GM12878 (cell line): ENCODE data around the gene LRP2BP. TPM values are rescaled to one million over a fixed set of nuclear protein-coding genes. Genes with fewer than 3 reads are reported as not detected.

Experiments used
- ATAC-seq: fragments of 200-7000 bp; cut with Tn5 transposase; 3 replicates; pipeline ENCODE4 v1.9.1; 2020; ENCODE audit warnings: mild to moderate bottlenecking, moderate library complexity
- BruUV-seq: library from RNA; stranded (reverse); fragments of 400-500 nt; replicated peaks from 2 replicates; lab custom pipeline; 2021; lab: Mats Ljungman, UMichigan
- CTCF ChIA-PET: fragments of 300-600 bp; sonication (Branson Sonifier 250); formaldehyde crosslinking; extraction: SDS; loops from one replicate; lab custom pipeline; 2021; ENCODE audit warnings: inconsistent platforms; lab: Yijun Ruan, JAX
- POLR2A ChIA-PET: fragments of 350-600 bp; formaldehyde crosslinking; extraction: SDS; loops from one replicate; lab custom pipeline; 2021; ENCODE audit warnings: inconsistent platforms; lab: Charles Lee
- RAD21 ChIA-PET: fragments of 300-600 bp; sonication (Branson Sonifier 250); formaldehyde crosslinking; loops from one replicate; lab custom pipeline; 2023; ENCODE audit warnings: antibody characterized with exemption; ENCODE audit not compliant: unreplicated experiment; lab: Charles Lee
- SMC1A ChIA-PET: fragments of 300-600 bp; sonication (Branson Sonifier 250); formaldehyde crosslinking; loops from one replicate; lab custom pipeline; 2023; ENCODE audit not compliant: unreplicated experiment, uncharacterized antibody; lab: Charles Lee
- DNase-seq: peaks from one replicate; pipeline ENCODE4 v3.0.0-alpha.2; 2011; ENCODE audit warnings: low read depth, low spot score
- FAIRE-seq: peaks from 3 replicates; lab custom pipeline; 2011; peaks lifted over from hg19 to GRCh38; lab: Jason Lieb, UNC
- H2AFZ ChIP-seq: 2 replicates; pipeline ENCODE4 v1.6.0; 2011; ENCODE audit warnings: low read depth, low read length, control low read depth; ENCODE audit not compliant: control insufficient read depth
- H3K27ac ChIP-seq: 2 replicates; pipeline ENCODE4 v1.5.1; 2011; ENCODE audit warnings: control low read depth; ENCODE audit not compliant: control insufficient read depth, insufficient read depth
- H3K27me3 ChIP-seq, 2 experiments: replicated peaks in 1 of 2; 2 replicates each; pipeline versions ENCODE4 v1.6.0 to v1.6.1; 2011; ENCODE audit warnings: low read length in 1 of 2; ENCODE audit not compliant: control insufficient read depth in 2 of 2, insufficient read depth in 2 of 2
- H3K36me3 ChIP-seq, 2 experiments: 2 replicates each; pipeline ENCODE4 v1.5.1; 2011; ENCODE audit warnings: low read length in 1 of 2; ENCODE audit not compliant: control insufficient read depth in 2 of 2, insufficient read depth in 2 of 2
- H3K4me1 ChIP-seq: 2 replicates; pipeline ENCODE4 v1.6.1; 2011; ENCODE audit warnings: mild to moderate bottlenecking, low read length, moderate library complexity, mixed read lengths; ENCODE audit not compliant: control insufficient read depth, insufficient read depth
- H3K4me2 ChIP-seq: 2 replicates; pipeline ENCODE4 v1.6.0; 2011; ENCODE audit warnings: control low read depth; ENCODE audit not compliant: control insufficient read depth, insufficient read depth
- H3K4me3 ChIP-seq: fragments of 200-600 bp; sonication (generic); 2 replicates; pipeline ENCODE4 v1.5.1; 2016
- H3K79me2 ChIP-seq: 2 replicates; pipeline ENCODE4 v1.6.0; 2011; ENCODE audit warnings: low read length; ENCODE audit not compliant: control insufficient read depth, insufficient read depth
- H3K9ac ChIP-seq: 2 replicates; pipeline ENCODE4 v1.8.0; 2011; ENCODE audit warnings: low read length, control low read depth, mixed read lengths; ENCODE audit not compliant: control insufficient read depth, insufficient read depth
- H3K9me3 ChIP-seq: replicated peaks from 3 replicates; pipeline ENCODE4 v1.5.1; 2011; ENCODE audit warnings: mild to moderate bottlenecking, low read length; ENCODE audit not compliant: control insufficient read depth, insufficient read depth
- H4K20me1 ChIP-seq: 2 replicates; pipeline ENCODE4 v1.6.0; 2011; ENCODE audit not compliant: control insufficient read depth, insufficient read depth
- ASH2L ChIP-seq: fragments of 300-600, 200-600 bp; sonication (generic); IDR thresholded peaks from 2 replicates; pipeline ENCODE4 v1.6.1; 2017; ENCODE audit warnings: low read depth, mild to moderate bottlenecking, borderline replicate concordance
- BRCA1 ChIP-seq: IDR thresholded peaks from 2 replicates; pipeline ENCODE4 v1.6.1; 2011; ENCODE audit warnings: low read depth, low read length, improper control_type of control experiment
- FOXM1 ChIP-seq: IDR thresholded peaks from 2 replicates; pipeline ENCODE4 v1.6.1; 2012; ENCODE audit warnings: low read depth, mild to moderate bottlenecking, inconsistent platforms, low read length, moderate library complexity
- MTA3 ChIP-seq: IDR thresholded peaks from 2 replicates; pipeline ENCODE4 v1.6.1; 2012; ENCODE audit warnings: low read length, inconsistent platforms, borderline replicate concordance
- NFIC ChIP-seq: IDR thresholded peaks from 2 replicates; pipeline ENCODE4 v1.6.1; 2012; ENCODE audit warnings: low read depth, mild to moderate bottlenecking, inconsistent platforms, low read length, moderate library complexity
- NFYA ChIP-seq: IDR thresholded peaks from 2 replicates; pipeline ENCODE4 v1.6.1; 2011; ENCODE audit warnings: low read depth, mild to moderate bottlenecking, low read length, improper control_type of control experiment, borderline replicate concordance
- NRF1 ChIP-seq: conservative IDR thresholded peaks from 2 replicates; pipeline ENCODE4 v1.6.1; 2011; ENCODE audit warnings: mild to moderate bottlenecking, low read depth, low read length, improper control_type of control experiment
- PAX8 ChIP-seq: fragments of 450-650 bp; IDR thresholded peaks from 2 replicates; pipeline ENCODE4 v1.6.1; 2017; ENCODE audit warnings: mild to moderate bottlenecking, moderate library complexity
- RELB ChIP-seq: fragments of 450-650 bp; IDR thresholded peaks from 2 replicates; pipeline ENCODE4 v1.6.1; 2017; ENCODE audit warnings: low read depth, mild to moderate bottlenecking, moderate library complexity
- SIX5 ChIP-seq: IDR thresholded peaks from 2 replicates; pipeline ENCODE4 v1.6.1; 2011; ENCODE audit warnings: mild to moderate bottlenecking, low read depth, low read length, moderate library complexity; ENCODE audit not compliant: severe bottlenecking
- TCF12 ChIP-seq: IDR thresholded peaks from 2 replicates; pipeline ENCODE4 v1.6.1; 2011; ENCODE audit warnings: low read depth, mild to moderate bottlenecking, low read length
- WGBS: methylation state at CpG from one replicate; pipeline ENCODE4 v1.1.6; 2016; ENCODE audit warnings: low lambda C conversion rate; ENCODE audit not compliant: insufficient replicate concordance, insufficient coverage; ENCODE audit errors: missing lambda C conversion rate; 5-methylcytosine and 5-hydroxymethylcytosine counted together
- in situ Hi-C: fragments of 300-500 bp; cut with MboI; formaldehyde crosslinking; loops from 9 replicates; pipeline ENCODE4 v1.14.3; 2018; ENCODE audit warnings: mixed read lengths
- intact Hi-C: fragments of 100-400 bp; cut with micrococcal nuclease; formaldehyde crosslinking; loops from one replicate; pipeline ENCODE4 v1.14.2; 2022; ENCODE audit not compliant: unreplicated experiment
- polyA plus RNA-seq, 11 experiments: library from polyadenylated mRNA; depleted of rRNA in 4 of 11; unstranded in 6 of 11; stranded (reverse) in 5 of 11; fragments of >200 nt; fragmentation: Nextera tagmentation in 4 of 11; fragmentation: Illumina TruSeq in 1 of 11; extraction: Ambion mirVana in 4 of 11; extraction: Trizol in 1 of 11; gene quantifications; 1 replicate in 1 of 11; 2 replicates in 10 of 11; pipeline versions ENCODE4 v1.2.1 to v1.2.3, GENCODE V29; 2011 to 2016; ENCODE audit warnings: inconsistent platforms in 2 of 11, missing spikeins in 2 of 11, low read depth in 1 of 11
- total RNA-seq, 4 experiments: library from RNA; depleted of rRNA in 3 of 4; stranded (reverse); fragments of >200 nt in 3 of 4; fragmentation: Illumina TruSeq in 1 of 4; extraction: Trizol in 1 of 4; gene quantifications; 2 replicates each; pipeline versions ENCODE4 v1.2.1 to v1.2.3, GENCODE V29; 2013 to 2021
- TF ChIP-seq, protein P1 (sequence below): fragments of 450-650 bp; formaldehyde crosslinking; IDR thresholded peaks from 2 replicates; pipeline ENCODE4 v1.4.0; 2022; ENCODE audit warnings: mild to moderate bottlenecking, moderate library complexity
- TF ChIP-seq, protein P2 (sequence below): IDR thresholded peaks from 2 replicates; pipeline ENCODE4 v1.6.1; 2012; ENCODE audit warnings: low read length, inconsistent platforms

Gene LRP2BP
- total and polyA plus RNA-seq, 10 of the 15 experiments (the other 5 are each of a cell fraction or from before 2014, with no cell fraction given), result 0.27 to 5.2 (median 1.0) TPM

DNA sequence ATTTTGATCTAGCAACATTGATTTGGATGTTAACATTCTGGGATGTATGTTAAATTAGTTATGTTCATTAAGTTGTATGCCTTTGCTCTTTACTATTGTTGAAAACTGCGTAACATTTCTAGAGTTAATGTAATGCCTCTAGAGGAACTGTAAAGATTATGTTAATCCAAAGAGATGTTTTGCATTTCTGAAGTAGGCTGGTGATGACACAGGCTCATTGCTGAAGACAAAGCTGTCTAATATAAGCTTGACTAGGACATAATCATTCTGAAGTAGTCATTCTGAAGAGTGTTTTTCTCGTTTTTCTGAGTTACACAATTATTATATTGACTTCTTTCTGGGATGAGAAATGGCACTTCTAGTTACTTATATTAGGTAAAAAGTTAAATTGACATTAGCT lies 72.9 kb downstream of the LRP2BP start:
- BruUV-seq, result no TSS peak
- Histone ChIP-seq H3K4me3 (no peak overlapping the region), H3K79me2 (no peaks in the 10 kb centered on the region; the same call in 1 of the 2 replicates), H3K27ac (no peak overlapping the region), H3K4me1 (peaks cover 8% of the 10 kb centered on the region; the same call in 1 of the 2 replicates), H3K9ac (no peak overlapping the region), H3K27me3 (no peaks in the 10 kb centered on the region), H3K4me2 (no peak overlapping the region), H3K9me3 (no peaks in the 10 kb centered on the region), H2AFZ (no peak overlapping the region), H4K20me1 (no peaks in the 10 kb centered on the region), H3K36me3 (peaks cover 0 to 18% of the 10 kb centered on the region in 2 experiments; a peak in 3 of 4 replicates)
- TF ChIP-seq, protein P1, sequence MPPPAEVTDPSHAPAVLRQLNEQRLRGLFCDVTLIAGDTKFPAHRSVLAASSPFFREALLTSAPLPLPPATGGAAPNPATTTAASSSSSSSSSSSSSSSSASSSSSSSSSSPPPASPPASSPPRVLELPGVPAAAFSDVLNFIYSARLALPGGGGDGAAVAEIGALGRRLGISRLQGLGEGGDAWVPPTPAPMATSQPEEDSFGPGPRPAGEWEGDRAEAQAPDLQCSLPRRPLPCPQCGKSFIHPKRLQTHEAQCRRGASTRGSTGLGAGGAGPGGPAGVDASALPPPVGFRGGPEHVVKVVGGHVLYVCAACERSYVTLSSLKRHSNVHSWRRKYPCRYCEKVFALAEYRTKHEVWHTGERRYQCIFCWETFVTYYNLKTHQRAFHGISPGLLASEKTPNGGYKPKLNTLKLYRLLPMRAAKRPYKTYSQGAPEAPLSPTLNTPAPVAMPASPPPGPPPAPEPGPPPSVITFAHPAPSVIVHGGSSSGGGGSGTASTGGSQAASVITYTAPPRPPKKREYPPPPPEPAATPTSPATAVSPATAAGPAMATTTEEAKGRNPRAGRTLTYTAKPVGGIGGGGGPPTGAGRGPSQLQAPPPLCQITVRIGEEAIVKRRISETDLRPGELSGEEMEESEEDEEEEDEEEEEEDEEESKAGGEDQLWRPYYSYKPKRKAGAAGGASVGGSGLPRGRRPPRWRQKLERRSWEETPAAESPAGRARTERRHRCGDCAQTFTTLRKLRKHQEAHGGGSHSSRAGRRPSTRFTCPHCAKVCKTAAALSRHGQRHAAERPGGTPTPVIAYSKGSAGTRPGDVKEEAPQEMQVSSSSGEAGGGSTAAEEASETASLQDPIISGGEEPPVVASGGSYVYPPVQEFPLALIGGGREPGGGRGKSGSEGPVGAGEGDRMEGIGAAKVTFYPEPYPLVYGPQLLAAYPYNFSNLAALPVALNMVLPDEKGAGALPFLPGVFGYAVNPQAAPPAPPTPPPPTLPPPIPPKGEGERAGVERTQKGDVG (CRISPR knock-in tag), result no peak
- no peak for TF ChIP-seq ASH2L
- no peak for TF ChIP-seq FOXM1
- no peak for TF ChIP-seq NRF1
- TF ChIP-seq PAX8, result no peak
- TF ChIP-seq SIX5, result no peak
- no peak for TF ChIP-seq BRCA1
- TF ChIP-seq NFIC, result no peak
- no peak for TF ChIP-seq NFYA
- TF ChIP-seq, protein P2, sequence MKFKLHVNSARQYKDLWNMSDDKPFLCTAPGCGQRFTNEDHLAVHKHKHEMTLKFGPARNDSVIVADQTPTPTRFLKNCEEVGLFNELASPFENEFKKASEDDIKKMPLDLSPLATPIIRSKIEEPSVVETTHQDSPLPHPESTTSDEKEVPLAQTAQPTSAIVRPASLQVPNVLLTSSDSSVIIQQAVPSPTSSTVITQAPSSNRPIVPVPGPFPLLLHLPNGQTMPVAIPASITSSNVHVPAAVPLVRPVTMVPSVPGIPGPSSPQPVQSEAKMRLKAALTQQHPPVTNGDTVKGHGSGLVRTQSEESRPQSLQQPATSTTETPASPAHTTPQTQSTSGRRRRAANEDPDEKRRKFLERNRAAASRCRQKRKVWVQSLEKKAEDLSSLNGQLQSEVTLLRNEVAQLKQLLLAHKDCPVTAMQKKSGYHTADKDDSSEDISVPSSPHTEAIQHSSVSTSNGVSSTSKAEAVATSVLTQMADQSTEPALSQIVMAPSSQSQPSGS, result no peak
- no peak for TF ChIP-seq RELB
- TF ChIP-seq MTA3, result no peak
- TF ChIP-seq TCF12, result no peak
- no peak for DNase-seq
- RAD21 ChIA-PET, result interaction anchor here (0.6 kb wide), 1 partner anchor 189 kb away, joined by 3 read pairs; no protein-coding TSS in a partner anchor
- intact Hi-C loops, result no loop called here
- POLR2A ChIA-PET, result interaction anchor here (0.6 kb wide), 1 partner anchor 147 kb away, joined by 4 read pairs; no protein-coding TSS in a partner anchor
- no peak for ATAC-seq
- no peak for FAIRE-seq
- SMC1A ChIA-PET, result interaction anchor here (1.3 to 1.7 kb wide), 3 partner anchors 9 to 31 kb away, joined by 3 to 5 read pairs (median 3); no protein-coding TSS in a partner anchor
- WGBS, result 70% methylated on average over 2 of the region's 2 CpGs
- CTCF ChIA-PET, result interaction anchor here (1.8 kb wide), 1 partner anchor 9 kb away, joined by 4 read pairs; no protein-coding TSS in a partner anchor
- in situ Hi-C loops, result no loop called here
